Esophagus squamous epithelium (tissue), 4 donors: ENCODE results near the gene ITPR2.

ENCODE experiments used
- POLR2A ChIP-seq, 4 donors: fragments of 450-650 bp; IDR thresholded peaks; one replicate each; pipeline ENCODE4 v1.6.1; 2017; ENCODE audit warnings: antibody characterized with exemption in 4 of 4, mild to moderate bottlenecking in 4 of 4, moderate library complexity in 3 of 4
- TF ChIP-seq, protein P1 (sequence below), 6 experiments: fragments of 450-650 bp in 4 of 6; fragments of 200-600 bp in 2 of 6; sonication (generic) in 2 of 6; IDR thresholded peaks; one replicate each; pipeline ENCODE4 v1.5.1; 2016 to 2019; ENCODE audit warnings: antibody characterized with exemption in 6 of 6, mild to moderate bottlenecking in 4 of 6, moderate library complexity in 4 of 6

DNA sequence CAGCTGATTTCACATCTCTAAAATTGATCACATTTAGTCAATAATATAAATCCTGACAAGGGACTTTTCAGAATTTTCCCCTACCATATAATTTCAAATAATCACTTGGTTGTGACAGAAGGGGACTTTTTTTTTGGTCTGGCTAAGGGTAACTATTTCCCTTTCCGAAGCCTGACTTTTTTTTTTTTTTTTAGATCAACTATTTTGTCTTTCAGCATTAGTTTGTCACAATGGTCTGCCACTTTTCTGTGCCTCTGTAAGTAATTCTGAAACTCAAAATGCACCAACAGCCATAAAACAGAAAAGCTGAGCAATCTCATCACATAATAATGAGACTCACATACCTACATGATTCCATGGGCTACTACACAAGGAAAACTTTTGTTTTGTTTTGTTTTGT lies 371.2 kb downstream of the ITPR2 start:
- TF ChIP-seq POLR2A (IDR thresholded peaks at IDR 0.05), result no peak
- TF ChIP-seq, protein P1, sequence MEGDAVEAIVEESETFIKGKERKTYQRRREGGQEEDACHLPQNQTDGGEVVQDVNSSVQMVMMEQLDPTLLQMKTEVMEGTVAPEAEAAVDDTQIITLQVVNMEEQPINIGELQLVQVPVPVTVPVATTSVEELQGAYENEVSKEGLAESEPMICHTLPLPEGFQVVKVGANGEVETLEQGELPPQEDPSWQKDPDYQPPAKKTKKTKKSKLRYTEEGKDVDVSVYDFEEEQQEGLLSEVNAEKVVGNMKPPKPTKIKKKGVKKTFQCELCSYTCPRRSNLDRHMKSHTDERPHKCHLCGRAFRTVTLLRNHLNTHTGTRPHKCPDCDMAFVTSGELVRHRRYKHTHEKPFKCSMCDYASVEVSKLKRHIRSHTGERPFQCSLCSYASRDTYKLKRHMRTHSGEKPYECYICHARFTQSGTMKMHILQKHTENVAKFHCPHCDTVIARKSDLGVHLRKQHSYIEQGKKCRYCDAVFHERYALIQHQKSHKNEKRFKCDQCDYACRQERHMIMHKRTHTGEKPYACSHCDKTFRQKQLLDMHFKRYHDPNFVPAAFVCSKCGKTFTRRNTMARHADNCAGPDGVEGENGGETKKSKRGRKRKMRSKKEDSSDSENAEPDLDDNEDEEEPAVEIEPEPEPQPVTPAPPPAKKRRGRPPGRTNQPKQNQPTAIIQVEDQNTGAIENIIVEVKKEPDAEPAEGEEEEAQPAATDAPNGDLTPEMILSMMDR (IDR thresholded peaks at IDR 0.05), result no peak
